Fibroblast of skin of left quadriceps (primary cell): ENCODE measurements around the gene SMIM45.

Experiments
- DNase-seq, 2 experiments: peaks; one replicate each; pipeline ENCODE4 v3.0.0-alpha.2; 2013; ENCODE audit warnings: low read depth in 2 of 2

Gene SMIM45

DNA sequence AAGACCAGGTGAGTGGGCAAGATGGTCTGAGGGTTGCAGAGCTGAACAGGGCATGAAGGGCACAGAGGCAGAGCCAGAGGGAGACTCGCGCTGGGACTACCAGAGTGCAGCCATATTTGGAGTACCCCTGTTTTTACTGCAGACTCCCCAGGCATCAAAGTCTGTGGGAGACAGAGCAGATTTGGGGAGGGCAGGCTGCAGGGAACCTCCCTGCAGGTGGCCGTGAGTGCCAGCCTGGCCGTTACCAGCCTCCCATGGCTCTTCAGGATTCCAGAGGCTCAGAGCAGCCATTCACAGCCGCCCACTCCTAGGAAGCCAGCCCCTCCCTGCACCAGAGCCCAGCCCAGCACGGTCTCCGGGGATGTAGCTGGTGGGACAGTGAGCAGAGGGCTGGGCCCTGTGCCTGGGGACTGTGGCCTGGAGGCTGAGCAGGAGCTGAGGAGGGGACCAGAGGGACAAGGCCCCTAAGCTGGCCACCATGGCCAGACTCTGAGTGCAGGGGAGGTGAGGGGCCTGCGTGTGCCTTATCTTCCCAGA lies 17.2 kb downstream of the SMIM45 start, which contains the start of gene SEPTIN3:
TSS of gene SEPTIN3 (plus strand) at position 334 of the 537 bp plus-strand sequence. CDS start 2,050 bp downstream, outside the sequence.
- DNase-seq = no peak

DNA sequence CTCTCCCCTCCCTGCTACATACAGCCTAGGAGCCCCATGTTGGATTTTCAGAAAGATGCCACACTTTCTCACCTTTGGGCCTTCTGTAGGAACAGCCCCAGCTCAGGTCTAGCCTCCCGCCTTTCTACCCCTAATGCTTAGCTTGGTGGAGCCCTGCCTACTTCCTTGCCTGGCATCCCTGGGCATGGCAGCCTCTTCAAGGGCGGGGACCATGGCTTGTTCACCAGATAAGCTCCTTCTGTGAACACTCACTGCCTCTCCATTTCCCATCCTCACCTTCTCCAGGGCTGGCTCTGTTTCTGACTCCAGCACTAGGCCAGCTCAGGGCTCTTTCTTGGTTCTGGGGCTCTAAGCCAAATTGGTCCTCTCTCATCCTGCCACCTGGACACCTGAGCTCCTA lies 18.7 kb downstream of the SMIM45 start:
- DNase-seq = no peak

DNA sequence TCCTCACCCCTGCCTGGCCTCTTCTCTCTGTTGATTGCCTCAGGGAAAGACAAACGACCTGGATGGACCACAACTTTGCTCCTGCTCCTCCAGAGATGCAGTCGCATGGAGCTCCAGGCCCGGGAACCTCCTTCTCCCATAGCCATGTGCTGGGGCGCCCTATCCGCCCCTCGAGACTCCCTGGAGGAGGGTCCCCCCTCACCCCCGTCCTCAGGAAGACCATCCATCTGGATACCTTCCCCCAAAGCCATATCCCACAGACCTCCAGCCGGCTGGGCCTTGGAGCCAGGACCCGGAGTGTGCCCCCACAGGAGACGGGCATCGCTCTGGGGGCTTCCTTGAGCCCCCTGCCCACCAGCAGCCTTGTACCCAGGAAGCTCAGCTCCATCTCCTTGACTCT lies 19.5 kb downstream of the SMIM45 start:
- DNase-seq = no peak

DNA sequence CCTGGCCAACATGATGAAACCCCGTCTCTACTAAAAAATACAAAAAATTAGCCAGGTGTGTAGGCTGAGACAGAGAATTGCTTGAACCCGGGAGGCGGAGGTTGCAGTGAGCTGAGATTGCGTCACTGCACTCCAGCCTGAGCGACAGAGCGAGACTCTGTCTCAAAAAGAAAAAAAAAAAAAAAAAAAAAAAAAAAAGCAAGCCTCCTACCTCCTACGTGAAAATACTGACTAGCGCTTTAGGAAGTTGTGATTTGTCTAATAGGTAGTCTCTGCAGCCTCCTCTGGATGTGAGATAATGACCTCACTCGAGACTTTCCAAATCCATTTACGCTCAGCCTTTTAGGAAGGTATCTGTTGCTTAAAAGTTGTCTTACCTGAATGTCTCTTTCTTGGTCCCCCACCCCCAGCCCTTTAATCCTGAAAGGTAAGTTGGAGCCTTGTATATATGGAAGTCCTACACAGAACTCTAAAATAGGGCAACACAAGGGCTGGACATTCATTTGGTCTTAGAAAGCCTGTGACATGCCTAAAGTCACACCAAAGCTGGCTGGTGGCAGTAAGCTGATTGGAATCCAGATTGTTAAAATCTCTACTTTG lies 22.8 kb downstream of the SMIM45 start:
- no peak for DNase-seq

DNA sequence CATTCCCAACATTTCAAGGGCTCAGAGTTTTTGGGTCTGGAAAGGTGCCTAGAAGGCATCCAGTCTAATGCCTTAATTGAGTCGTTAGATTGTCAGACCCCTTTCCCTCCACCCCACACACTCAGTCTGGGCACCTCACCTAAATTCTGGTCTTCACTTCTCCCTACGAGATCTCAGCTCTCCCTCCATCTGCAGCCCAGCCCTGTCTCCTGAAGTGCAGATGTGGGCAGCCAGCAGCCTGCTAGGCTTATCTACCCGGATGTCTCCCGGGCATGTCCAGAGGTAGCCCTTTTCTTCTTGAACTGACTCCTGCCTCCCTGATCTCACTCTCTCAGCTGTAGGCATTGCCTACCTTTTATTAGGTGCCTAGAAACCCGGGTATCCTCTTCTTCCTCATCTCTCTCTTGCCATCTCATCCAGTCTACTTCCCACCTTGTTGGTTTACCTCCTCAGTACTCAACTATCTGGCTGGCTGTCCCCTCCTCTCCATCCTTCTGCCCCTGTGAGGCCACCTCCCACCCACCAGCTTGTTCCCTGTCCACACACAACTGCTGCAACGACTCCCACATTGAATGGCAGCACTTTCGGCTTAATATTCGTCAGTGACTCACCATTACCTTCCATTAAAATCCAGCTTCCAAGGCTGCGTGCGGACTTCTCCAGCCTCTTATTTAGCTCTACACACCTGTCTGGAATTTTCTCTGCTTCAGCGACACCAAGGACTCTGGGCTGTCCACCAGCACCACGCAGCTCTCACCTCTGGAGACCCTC lies 23.5 kb downstream of the SMIM45 start:
- no peak for DNase-seq

DNA sequence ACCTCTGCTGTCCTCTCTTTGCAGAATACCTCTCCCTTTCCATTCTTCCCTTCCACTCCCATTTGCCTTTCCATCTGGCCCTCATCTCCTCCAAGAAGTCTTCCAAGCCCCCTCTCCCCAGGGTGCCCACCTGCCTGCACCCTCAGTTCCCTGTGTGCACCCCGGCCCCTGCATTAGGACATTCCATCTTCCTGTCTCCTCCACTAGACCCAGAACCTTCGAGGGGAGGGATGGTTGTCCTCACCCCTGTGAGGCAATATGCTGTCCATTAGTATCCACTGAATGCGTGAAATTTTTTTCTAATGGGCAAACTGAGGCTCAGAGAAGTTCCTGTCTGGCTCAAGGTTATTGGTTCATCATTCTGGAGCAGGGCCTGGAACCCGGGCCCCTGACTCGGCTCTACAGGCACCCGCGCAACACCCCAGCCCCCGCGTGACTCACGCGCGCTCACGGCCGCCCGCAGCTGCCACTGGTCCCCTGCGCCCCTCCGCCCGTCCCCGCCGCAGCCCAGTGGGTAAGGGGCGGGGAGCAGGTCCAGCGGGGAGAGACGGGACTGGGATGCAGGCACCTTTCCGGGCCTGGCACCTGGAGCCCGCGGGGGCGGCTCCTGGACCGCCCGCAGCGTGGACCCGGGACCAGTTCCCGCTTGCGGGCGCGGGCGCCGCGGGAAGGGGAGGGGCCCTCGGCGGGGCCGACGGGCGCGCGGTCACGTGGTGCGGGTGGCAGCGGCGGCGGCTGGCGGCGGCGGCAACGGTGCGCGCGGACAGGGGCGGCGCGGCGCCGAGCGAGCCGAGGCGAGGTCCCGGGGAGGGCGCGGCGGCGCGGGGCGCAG lies 24.3 kb downstream of the SMIM45 start:
- DNase-seq = no peak

DNA sequence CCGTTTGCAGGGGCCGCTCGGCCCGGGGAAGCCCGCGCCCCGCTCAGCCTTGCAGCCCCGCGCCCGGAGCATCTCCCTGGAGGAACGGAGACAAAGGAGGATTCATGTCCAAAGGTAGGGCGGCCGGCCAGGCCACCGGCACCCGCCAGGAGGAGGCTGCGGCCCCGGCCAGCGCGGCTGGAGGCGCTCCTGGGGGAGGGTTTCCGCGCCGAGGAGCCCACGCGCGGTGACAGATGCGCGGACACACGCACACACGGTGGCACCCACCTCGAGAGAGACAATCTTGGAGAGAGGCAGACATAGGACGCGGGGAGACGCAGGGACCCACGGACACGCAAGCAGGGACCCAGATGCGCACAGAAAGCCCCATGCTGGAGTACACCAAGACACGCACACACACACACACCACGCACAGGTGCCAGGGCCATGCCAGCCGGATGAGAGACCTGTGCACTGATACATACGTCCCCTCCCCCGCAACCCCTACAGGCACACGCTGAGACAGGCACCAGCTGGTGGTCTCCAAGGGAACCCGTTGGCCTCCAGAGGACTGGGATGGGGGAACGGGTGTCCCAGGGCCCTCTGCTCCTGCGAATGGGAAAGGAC lies 25.1 kb downstream of the SMIM45 start:
- DNase-seq = no peak

DNA sequence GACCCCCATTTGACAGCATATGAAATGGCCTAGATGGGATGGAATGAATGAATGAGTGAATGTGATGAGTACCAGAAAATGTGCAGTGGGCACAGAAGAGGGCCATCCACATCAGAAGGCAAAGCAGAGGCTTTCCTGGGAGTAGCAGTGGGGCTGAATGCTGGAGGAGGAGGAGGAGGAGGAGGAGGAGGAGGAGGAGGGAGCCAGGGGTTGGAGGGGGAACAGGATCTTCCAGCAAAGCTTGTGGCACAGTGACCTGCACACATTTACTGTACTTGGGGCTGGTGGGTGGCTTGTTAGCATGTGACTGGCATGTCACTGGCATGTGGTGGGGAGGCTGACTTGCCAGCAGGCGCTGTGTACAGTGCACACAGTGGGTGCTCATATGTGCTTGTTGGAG lies 26.8 kb downstream of the SMIM45 start:
- no peak for DNase-seq

DNA sequence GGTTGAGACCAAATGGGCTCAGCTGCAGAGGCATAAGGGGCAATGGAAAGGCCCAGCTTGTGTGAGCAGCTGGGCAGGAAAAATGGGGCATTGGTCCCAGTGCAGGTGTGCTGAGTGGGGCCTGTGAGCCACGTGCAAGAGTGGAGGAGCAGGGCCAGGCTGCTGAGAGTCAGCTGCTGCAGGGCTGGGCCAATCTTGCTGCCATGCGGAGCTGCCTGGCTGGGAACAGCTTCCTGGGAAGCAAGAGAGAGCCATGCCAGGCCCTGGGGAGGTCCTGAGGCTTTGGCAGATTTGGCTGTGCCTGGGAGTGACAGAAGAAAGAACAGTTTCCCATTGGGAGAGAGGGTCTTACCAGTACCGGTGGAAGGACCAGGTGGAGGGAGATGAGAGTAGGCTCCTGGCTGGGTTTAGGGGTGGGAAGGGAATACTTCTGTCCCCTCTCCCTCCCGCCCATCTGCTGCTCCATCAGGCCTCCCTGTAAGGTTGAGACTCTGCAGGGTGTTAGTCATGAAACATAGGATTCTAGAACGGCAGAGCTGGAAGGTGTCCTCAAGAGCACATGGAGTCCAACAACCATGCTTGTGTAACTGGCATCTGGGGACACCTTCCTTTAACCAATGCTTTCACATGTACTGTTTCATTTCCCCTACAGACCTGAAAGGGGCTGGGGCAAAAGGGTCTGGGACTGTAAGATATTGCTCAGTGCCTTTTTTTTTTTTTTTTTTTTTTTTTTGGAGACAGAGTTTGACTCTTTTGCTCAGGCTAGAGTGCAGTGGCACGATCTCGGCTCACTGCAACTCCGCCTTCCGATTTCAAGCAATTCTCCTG lies 27.7 kb downstream of the SMIM45 start:
- no peak for DNase-seq

DNA sequence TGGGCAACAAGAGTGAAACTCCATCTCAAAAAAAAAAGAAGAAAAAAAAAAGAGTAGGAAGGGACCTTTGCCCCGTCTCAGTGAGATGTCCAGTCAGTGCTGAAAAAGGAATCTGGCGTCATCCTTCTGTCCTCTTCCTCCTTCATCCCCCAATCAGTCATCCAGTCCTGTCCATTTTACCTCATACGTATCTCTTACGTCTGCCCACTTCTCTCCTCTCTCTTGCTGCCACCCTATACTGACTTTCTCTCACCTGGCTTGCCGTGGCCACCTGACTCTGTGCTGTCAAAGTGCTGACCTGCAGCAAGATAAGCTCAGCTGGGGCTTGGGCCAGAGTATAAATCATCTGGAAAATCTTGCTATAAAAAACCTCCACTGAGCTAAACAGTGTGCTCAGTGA lies 30.9 kb downstream of the SMIM45 start:
- no peak for DNase-seq

DNA sequence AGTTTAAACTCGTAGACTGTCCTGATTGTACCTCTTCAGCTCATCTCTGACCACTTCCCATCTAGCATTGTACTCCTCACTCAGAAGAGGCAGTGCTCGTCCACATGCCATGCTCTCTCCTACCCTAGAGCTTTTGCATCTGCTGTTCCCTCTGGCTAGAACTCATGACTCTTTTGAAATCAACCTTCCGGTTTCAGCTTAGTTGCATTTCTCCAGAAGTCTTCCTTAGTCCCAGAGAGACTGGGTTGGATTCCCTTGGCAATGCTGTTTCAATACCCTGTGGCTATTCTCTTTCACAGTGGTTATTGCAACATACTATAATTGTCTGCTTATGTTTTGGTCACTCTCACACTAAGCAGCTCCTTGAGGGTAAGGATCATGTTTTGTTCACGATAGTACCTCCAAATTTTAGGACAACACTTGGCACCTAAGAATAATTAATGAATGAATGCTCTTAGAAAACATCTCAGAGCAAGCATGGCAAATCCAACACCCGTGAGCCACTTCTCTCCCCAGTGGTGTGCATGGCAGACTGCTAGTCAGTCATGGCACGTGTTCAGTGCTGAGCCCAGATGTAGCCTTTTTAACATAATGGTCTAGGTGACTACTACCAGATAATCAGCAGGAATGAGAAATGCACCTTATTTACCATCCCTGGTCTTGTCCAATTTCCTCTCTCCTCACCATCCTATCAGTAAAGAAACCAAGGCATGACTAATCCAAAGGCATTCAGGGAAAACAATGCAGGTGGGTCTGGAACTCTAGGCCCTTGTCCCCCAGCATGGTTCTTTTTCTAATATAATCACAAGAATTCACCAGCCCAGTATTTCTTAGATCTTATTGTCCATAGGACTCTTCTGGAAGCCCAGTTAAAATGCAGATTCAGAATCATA lies 31.8 kb downstream of the SMIM45 start:
- DNase-seq = no peak

DNA sequence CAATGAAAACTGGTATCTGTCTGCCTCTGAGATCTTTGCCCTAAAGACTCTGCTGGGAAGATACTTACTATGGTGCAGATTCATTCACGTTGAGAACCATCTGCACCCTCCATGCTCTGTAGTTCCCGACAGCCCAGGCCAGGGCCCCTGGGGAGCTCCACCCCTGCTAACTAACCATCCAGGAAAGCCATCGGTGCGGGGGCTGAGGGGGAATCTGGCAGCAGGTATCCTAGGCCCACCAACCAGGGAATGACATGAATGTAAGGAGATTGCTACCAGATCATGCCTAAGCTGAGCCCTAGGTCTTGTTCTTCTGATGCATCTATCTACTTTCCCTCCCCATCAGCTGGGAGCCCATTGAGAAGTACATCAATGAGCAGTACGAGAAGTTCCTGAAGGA lies 35.3 kb downstream of the SMIM45 start:
- no peak for DNase-seq

DNA sequence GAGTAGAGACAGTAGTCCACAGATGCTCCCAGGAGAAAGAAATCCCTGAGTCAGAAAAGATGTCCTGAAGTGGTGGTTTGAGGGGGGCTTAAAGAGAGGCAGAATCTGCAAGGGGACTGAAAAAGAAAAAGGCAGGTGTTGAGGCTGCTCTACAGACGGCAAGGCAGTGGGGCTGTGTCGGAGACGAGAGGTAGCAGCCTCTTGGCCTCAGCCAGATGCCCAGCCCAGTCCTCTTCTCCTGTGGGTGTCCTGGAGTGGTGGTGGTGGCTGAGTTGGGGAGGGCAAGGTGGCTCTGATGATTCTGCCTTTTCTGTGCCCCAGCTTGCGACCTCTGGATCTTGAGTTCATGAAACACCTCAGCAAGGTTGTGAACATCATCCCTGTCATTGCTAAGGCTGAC lies 37.3 kb downstream of the SMIM45 start:
- no peak for DNase-seq

DNA sequence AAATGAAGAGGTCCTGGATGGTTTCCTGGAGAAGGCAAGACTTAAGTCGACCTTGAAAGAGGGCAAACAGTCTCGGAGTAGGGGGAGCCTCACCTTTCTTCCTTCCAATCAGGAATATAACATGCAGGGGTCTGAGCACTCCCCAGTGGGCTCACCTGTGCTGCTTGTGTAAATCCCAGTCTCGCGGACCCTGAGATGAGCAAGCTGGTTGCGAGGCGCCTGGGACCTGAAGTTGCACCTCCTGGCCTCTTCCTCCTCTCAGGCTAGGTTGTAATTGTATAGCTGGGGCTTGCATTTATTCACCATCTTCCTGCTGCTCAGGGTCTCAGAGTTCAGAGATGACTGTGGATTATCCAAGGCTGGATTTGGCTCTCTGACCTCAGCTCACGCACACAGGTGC lies 39.2 kb downstream of the SMIM45 start:
- DNase-seq = no peak

DNA sequence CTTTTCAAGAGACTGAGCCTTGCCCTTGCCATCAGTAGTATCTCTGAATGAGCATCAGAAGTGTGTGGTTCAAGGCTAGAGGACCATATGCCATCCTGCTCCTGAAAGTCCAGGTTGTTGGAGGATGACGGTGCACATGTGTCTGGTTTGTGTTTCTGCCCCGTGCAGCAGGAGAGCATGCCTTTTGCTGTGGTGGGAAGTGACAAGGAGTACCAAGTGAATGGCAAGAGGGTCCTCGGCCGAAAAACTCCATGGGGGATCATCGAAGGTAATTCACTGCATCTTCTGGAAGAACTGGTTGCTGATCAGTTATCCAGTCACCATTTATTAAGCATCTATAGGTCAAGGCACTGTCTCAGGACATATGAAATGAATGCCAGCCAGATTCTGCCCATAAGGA lies 40.5 kb downstream of the SMIM45 start:
- no peak for DNase-seq

DNA sequence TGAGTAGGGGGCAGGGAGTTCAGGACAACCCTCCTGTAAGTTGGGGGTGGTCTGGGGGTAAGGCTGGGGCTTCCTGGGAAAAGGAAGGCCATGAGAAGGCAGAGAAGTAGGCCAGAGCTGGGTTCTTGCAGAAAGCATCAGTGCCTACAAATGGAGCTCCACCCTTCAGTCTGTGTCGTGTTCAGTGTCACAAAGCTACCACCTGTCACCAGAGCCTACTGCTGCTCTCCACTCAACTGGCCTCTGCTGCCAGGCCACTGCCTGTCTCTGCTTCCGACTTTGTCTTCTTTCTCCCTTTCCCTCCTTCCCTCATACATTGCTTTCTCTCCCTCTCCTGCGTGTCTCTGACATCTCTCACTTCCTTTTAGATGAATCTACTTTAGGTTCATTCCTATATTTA lies 43.3 kb downstream of the SMIM45 start:
- no peak for DNase-seq

DNA sequence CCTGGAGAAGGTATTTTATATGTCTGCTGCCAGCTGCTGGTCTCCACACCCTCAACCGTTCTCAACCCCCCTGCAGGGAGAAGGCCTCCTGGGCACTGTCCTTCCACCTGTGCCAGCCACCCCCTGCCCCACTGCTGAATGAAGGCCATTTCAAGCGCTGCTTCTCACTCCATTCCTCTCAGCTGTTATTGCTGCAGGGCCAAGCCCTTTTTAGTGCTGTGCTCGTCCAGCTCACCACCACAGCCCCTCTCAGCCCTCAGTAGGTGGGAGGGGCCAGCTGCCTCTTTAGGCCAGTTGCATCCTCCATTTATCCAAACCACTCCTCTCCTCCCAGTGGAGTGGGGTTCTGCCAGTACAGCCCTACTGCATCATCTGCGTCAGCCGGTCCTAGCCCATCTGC lies 44.9 kb downstream of the SMIM45 start:
- DNase-seq = no peak

DNA sequence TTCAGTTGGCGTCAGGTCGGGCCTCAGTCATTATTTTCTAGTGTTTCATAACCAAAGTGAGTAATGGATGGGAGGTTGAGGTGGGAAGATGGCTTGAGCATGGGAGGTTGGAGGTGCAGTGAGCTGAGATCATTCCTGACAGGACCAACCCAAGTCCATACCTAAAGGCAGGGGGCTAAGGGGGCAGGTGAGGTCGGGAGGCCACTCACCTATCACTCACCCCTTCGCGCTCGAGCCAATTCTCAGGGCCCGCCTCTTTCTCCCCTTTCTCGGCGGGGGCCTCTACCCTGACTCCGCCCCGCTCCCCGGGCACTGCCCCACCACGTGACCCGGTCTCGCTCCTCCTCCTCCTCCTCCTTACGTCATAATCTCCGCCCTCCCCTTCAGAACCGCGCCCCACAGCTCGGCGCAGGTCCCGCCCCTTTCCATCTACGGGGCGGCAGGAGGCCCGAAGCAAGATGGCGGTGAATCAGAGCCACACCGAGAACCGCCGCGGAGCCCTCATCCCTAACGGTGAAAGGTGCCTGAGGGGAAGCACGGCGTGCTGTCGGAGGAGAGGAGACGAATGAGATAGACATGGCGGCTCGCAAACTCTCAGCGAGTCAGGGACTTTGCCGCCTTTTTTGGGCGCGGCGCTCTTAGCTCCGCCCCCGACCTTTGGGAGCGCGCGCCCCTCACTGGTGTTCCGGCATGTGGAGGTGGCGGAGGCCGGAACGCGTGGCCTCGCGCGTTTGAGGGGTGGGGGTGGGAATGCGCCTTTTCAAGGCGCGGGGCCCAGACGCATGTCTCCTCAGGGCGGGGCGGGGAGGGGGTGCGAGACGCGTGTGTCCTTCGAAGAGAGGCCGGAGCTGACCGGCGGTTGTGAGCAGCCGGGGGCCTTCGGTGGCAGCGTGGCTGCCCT lies 46.7 kb downstream of the SMIM45 start, which contains the start of gene WBP2NL:
TSS of gene WBP2NL (plus strand) at position 428 of the 901 bp plus-strand sequence. CDS start at position 459, 31 bp downstream.
- peak; percentile 56 to 59 for DNase-seq

DNA sequence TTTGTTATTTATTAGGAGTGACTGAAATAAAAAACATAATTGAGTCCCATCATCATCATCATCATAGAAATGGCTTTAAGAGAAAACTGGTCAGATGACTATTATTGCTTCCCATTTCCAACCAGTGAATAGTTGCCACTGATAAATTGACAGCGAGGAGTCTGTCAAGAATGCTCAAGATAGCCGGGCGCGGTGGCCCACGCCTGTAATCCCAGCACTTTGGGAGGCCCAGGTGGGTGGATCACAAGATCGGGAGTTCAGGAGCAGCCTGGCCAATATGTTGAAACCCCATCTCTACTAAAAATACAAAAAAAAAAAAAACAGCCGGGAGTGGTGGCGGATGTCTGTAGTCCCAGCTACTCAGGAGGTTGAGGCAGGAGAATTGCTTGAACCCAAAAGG lies 48.5 kb downstream of the SMIM45 start:
- DNase-seq = no peak
